ENCODE results near the gene NFATC1.

NFATC1 gene

DNA sequence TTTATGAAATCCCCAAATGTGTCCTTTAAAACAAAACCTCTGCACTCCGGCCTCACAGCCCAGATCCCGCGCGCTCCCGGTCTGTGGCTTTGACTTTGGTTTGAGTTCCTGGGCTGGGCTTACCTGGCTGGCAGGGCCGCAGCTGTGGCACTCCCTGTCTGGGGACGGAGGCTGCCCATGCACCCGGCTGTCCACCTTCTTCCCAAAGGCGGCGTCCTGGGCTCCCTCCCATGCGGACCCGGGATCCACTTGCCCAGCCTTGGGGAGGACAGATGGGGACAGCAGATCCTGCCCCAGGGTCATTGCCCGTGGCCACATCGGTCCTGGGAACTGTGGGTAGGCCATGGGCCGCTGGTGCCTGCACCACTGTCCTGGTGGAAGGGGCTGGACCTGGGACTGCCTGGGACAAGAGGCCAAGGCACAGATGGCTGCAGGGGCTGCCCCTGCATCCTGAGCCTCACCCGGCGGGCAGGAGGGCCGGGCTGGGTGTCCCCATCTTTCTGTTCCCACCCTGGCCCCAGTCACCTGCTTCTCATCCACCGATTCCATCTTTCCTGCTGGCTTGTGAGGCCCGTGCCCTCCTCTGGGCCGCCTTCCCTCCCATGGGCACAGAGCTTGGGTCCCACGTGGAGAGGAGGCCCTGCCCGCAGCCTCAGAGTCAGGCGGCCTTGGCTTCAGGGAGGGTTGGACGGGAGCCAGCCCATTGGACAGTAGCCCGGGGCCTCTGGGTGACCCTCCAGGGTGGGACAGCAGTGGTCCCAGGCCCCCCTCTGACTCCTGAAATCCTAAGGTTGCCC lies 27.7 kb downstream of the NFATC1 start:
- H3K4me2 ChIP-seq (ENCODE audit: low read length), result no peak overlapping the region
- H3K4me1 ChIP-seq (ENCODE audit: insufficient read depth, low read length, severe bottlenecking), result no peaks in the 10 kb centered on the region
- no peaks in the 10 kb centered on the region for H4K20me1 ChIP-seq (ENCODE audit: insufficient read depth, low read length)
- H3K9me3 ChIP-seq (ENCODE audit: low read length), result no peaks in the 10 kb centered on the region
- no peak overlapping the region for H3K9ac ChIP-seq (ENCODE audit: low read length)
- H3K4me3 ChIP-seq (ENCODE audit: low read depth, low read length, poor library complexity, severe bottlenecking), result no peak overlapping the region
- no peaks in the 10 kb centered on the region for H3K27me3 ChIP-seq (ENCODE audit: insufficient read depth, low read length)
- H3K36me3 ChIP-seq (ENCODE audit: insufficient read depth, low read length), result peaks cover 95% of the 10 kb centered on the region
- H3K9me2 ChIP-seq (ENCODE audit: low read depth, low read length), result no peaks in the 10 kb centered on the region
- no peaks in the 10 kb centered on the region; the same call in 1 of the 2 replicates for H3F3A ChIP-seq (ENCODE audit: insufficient read depth, low read length)
- H3K79me2 ChIP-seq (ENCODE audit: insufficient read depth, low read length), result peaks cover 44% of the 10 kb centered on the region
- no peak overlapping the region for H2AFZ ChIP-seq (ENCODE audit: low read length)
- H3K27ac ChIP-seq (ENCODE audit: low read depth, low read length, poor library complexity, severe bottlenecking), result no peak overlapping the region
- no peak for TF ChIP-seq EZH2 (IDR thresholded peaks at IDR 0.05; ENCODE audit: borderline replicate concordance, low read length)
- TF ChIP-seq, protein P1, sequence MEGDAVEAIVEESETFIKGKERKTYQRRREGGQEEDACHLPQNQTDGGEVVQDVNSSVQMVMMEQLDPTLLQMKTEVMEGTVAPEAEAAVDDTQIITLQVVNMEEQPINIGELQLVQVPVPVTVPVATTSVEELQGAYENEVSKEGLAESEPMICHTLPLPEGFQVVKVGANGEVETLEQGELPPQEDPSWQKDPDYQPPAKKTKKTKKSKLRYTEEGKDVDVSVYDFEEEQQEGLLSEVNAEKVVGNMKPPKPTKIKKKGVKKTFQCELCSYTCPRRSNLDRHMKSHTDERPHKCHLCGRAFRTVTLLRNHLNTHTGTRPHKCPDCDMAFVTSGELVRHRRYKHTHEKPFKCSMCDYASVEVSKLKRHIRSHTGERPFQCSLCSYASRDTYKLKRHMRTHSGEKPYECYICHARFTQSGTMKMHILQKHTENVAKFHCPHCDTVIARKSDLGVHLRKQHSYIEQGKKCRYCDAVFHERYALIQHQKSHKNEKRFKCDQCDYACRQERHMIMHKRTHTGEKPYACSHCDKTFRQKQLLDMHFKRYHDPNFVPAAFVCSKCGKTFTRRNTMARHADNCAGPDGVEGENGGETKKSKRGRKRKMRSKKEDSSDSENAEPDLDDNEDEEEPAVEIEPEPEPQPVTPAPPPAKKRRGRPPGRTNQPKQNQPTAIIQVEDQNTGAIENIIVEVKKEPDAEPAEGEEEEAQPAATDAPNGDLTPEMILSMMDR (IDR thresholded peaks at IDR 0.05; ENCODE audit: low read length), result no peak

DNA sequence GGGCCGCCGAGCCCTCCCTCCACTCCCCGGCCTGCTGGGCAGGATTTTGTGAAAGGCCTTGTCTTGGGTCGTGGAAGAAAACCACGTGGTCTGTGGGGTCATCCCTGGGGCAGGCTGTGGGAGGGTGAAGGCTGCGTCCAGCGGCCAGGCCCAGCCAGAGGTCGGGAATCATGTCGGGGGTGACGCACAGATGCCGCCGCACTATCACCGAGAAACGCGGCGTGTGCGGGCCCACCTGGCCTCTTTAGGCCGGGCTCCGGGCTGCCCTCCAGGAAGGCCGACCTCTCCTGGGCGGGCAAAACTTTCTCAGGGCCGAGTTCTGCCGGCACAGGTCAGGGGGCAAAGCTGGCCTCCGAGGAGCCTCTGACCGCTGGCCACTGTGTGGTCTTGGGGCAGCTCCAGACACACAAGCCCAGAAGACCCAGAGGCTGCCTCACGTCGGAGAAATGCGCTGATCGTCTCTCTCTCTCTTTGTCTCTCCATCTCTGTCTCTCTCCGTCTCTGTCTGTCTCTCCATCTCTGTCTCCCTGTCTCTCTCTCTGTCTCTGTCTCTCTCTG lies 28.4 kb downstream of the NFATC1 start:
- Histone ChIP-seq H3K27me3 (ENCODE audit: insufficient read depth, low read length) (no peaks in the 10 kb centered on the region), H3K79me2 (ENCODE audit: insufficient read depth, low read length) (peaks cover 44% of the 10 kb centered on the region), H3F3A (ENCODE audit: insufficient read depth, low read length) (no peaks in the 10 kb centered on the region; the same call in 1 of the 2 replicates)

DNA sequence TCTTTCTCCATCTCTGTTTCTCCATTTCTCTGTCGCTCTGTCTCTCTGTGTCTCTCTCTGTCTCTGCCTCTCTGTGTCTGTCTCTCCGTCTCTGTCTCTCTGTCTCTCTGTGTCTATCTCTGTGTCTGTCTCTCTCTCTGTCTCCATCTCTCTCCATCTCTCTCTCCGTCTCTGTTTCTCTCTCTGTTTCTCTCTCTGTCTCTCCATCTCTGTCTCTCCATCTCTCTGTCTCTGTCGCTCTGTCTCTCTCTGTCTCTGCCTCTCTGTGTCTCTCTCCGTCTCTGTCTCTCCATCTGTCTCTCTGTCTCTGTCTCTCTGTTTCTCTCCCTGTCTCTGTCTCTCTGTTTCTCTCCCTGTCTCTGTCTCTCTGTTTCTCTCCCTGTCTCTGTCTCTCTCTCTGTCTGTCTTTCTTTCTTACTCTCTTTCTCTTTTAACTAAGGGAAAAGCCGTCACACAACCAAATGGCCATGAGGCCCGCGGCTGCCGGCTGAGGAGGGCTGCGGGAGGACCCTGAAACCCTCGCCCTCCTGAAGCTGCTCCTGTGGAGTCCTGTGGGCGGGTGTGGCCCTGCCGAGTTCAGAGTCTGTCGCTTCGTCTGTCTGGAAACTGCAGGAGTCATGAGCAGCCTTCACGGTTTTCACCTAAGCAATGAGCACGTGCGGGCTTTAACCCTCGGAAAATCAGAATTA lies 29.3 kb downstream of the NFATC1 start:
- H2AFZ ChIP-seq (ENCODE audit: low read length), result no peak overlapping the region
- H3K27me3 ChIP-seq (ENCODE audit: insufficient read depth, low read length), result no peaks in the 10 kb centered on the region
- H3K36me3 ChIP-seq (ENCODE audit: insufficient read depth, low read length), result peaks cover 91% of the 10 kb centered on the region
- peaks cover 47% of the 10 kb centered on the region for H3K79me2 ChIP-seq (ENCODE audit: insufficient read depth, low read length)
- no peaks in the 10 kb centered on the region for H3K9me2 ChIP-seq (ENCODE audit: low read depth, low read length)
- H3K27ac ChIP-seq (ENCODE audit: low read depth, low read length, poor library complexity, severe bottlenecking), result no peak overlapping the region
- no peaks in the 10 kb centered on the region for H3K9me3 ChIP-seq (ENCODE audit: low read length)
- H3K4me2 ChIP-seq (ENCODE audit: low read length), result no peak overlapping the region
- TF ChIP-seq, protein P1 (IDR thresholded peaks at IDR 0.05; ENCODE audit: low read length), result no peak
- no peak for TF ChIP-seq EZH2 (IDR thresholded peaks at IDR 0.05; ENCODE audit: borderline replicate concordance, low read length)
- no peaks in the 10 kb centered on the region for H3K4me1 ChIP-seq (ENCODE audit: insufficient read depth, low read length, severe bottlenecking)
- H3K9ac ChIP-seq (ENCODE audit: low read length), result no peak overlapping the region
- no peaks in the 10 kb centered on the region; the same call in 1 of the 2 replicates for H3F3A ChIP-seq (ENCODE audit: insufficient read depth, low read length)
- H3K4me3 ChIP-seq (ENCODE audit: low read depth, low read length, poor library complexity, severe bottlenecking), result no peak overlapping the region
- H4K20me1 ChIP-seq (ENCODE audit: insufficient read depth, low read length), result no peaks in the 10 kb centered on the region

More for the DNA sequence above, 28.4 kb downstream of the NFATC1 start:
- Histone ChIP-seq H3K36me3 (ENCODE audit: insufficient read depth, low read length) (peaks cover 91% of the 10 kb centered on the region), H4K20me1 (ENCODE audit: insufficient read depth, low read length) (no peaks in the 10 kb centered on the region), H3K9ac (ENCODE audit: low read length) (no peak overlapping the region), H2AFZ (ENCODE audit: low read length) (no peak overlapping the region), H3K4me2 (ENCODE audit: low read length) (no peak overlapping the region), H3K9me2 (ENCODE audit: low read depth, low read length) (no peaks in the 10 kb centered on the region), H3K4me1 (ENCODE audit: insufficient read depth, low read length, severe bottlenecking) (no peaks in the 10 kb centered on the region), H3K27ac (ENCODE audit: low read depth, low read length, poor library complexity, severe bottlenecking) (no peak overlapping the region), H3K9me3 (ENCODE audit: low read length) (no peaks in the 10 kb centered on the region), H3K4me3 (ENCODE audit: low read depth, low read length, poor library complexity, severe bottlenecking) (no peak overlapping the region)
- TF ChIP-seq, protein P1 (IDR thresholded peaks at IDR 0.05; ENCODE audit: low read length), result no peak
- TF ChIP-seq EZH2 (IDR thresholded peaks at IDR 0.05; ENCODE audit: borderline replicate concordance, low read length), result no peak
